Measurements from ENCODE around the gene SLC25A38. TPM values are rescaled to one million over a fixed set of nuclear protein-coding genes. Genes with fewer than 3 reads are reported as not detected.
"Not testable (repeated sequence)": the region's sequence is repeated elsewhere in the genome, so short reads cannot be mapped to it uniquely, and the experiment has no call there.

The SLC25A38 gene
- total and polyA plus RNA-seq, 8 donors, result 14.2 to 29.4 (median 24.0) TPM

DNA sequence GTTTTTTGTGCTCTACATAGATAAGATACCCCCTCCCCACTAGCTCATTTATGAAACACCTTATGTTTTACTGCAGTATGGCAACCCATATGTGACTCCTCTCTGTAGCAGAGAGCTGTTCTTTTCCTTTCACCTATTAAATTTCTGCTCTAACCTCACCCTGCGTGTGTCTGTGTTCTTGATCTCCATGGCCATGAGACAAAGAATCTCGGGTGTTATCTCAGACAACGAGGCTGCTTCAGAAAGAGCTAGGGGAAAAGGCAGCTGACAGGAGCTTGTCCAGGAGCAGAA is 35.6 kb upstream of the SLC25A38 start:
- TF ChIP-seq, protein P1, sequence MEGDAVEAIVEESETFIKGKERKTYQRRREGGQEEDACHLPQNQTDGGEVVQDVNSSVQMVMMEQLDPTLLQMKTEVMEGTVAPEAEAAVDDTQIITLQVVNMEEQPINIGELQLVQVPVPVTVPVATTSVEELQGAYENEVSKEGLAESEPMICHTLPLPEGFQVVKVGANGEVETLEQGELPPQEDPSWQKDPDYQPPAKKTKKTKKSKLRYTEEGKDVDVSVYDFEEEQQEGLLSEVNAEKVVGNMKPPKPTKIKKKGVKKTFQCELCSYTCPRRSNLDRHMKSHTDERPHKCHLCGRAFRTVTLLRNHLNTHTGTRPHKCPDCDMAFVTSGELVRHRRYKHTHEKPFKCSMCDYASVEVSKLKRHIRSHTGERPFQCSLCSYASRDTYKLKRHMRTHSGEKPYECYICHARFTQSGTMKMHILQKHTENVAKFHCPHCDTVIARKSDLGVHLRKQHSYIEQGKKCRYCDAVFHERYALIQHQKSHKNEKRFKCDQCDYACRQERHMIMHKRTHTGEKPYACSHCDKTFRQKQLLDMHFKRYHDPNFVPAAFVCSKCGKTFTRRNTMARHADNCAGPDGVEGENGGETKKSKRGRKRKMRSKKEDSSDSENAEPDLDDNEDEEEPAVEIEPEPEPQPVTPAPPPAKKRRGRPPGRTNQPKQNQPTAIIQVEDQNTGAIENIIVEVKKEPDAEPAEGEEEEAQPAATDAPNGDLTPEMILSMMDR (IDR thresholded peaks at IDR 0.05), result no peak
- H3K36me3 ChIP-seq, result no peaks in the 10 kb centered on the region
- H3K4me1 ChIP-seq, result no peaks in the 10 kb centered on the region
- intact Hi-C loops (cut with DNase I), result no loop called here
- ATAC-seq, result no peak
- no peaks in the 10 kb centered on the region for H3K9me3 ChIP-seq
- 50 to 56% methylated on average over 3 of the region's 3 CpGs for WGBS, 2 donors
- FAIRE-seq, result no peak
- H3K27ac ChIP-seq, result no peak overlapping the region
- DNase-seq, result no peak
- no peak overlapping the region for H3K4me3 ChIP-seq
- H3K27me3 ChIP-seq, result no peaks in the 10 kb centered on the region

DNA sequence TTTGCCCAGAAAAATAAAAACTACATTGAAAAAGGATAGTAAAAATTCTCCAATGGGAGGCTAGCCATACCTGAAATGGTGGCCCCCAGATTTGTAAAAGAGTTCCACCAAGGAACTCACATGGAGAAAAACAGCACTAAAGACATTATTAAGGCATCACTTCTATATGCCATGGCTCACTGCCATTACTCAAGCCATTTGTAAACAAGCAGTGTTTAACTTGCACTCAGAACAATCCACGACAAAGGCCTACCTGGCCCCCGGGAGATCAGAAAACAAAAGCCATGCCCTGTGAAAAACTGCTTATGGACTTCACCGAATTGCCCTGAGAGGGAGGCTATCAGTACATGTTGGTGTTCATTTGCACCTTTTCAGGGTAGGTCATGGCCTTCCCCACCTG is 34.1 kb upstream of the SLC25A38 start:
- Histone ChIP-seq H3K36me3 (no peaks in the 10 kb centered on the region), H3K4me1 (no peaks in the 10 kb centered on the region), H3K27ac (no peak overlapping the region), H3K4me3 (no peak overlapping the region), H3K27me3 (no peaks in the 10 kb centered on the region), H3K9me3 (no peaks in the 10 kb centered on the region)
- FAIRE-seq, result no peak
- no peak for DNase-seq
- no peak for ATAC-seq
- WGBS, 2 donors, result 21 to 26% methylated on average over 3 of the region's 3 CpGs
- intact Hi-C loops (cut with DNase I), result no loop called here
- TF ChIP-seq, protein P1 (IDR thresholded peaks at IDR 0.05), result no peak

DNA sequence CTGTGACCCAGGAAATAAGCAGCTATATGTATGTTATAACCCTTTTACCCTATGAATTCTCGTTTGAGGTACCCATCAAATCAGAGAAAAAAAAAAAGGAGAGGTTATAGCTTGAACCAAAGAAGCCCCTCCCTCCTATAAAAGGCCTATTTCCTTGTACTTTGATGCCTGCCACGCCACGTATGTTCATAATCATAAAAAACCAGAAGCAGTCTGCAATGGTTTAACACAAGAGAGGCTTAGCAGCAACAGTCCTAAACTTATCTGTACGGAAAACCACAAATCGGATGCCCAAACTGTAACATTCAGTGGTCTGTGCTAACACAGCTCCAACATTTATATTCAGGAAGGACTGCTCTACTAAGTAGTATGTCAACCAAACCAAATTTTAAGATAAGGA is 32.5 kb upstream of the SLC25A38 start:
- no peak overlapping the region for H3K4me3 ChIP-seq
- no peaks in the 10 kb centered on the region for H3K4me1 ChIP-seq
- no peak overlapping the region for H3K27ac ChIP-seq
- TF ChIP-seq, protein P1 (IDR thresholded peaks at IDR 0.05), result no peak
- FAIRE-seq, result peak; percentile 17
- no peak for DNase-seq
- intact Hi-C loops (cut with DNase I), result no loop called here
- no peaks in the 10 kb centered on the region for H3K36me3 ChIP-seq
- WGBS, 2 donors, result 85 to 91% methylated on average over 5 of the region's 5 CpGs
- no peak for ATAC-seq
- no peaks in the 10 kb centered on the region for H3K27me3 ChIP-seq
- no peaks in the 10 kb centered on the region for H3K9me3 ChIP-seq

DNA sequence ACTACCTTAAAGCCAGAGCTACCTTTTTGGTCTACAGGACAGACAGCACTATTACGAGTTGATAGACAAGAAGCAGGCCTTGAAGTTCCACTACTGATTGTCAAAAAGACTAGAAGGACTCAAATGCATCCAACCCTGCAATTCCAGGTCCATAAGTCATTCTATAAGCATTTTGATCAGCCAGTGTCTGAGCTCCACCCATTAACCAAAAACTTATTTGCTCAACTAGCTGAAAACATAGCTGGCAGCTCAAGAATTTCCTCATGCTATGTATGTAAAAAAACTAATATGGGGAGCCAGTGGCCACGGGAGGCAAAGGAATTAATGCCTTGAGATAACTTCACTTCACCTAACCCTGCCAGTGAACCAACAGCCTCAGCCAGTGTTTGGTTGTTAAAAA is 32.0 kb upstream of the SLC25A38 start:
- H3K27me3 ChIP-seq; H3K4me3 ChIP-seq; H3K4me1 ChIP-seq; H3K9me3 ChIP-seq; DNase-seq; intact Hi-C loops (cut with DNase I); FAIRE-seq; H3K36me3 ChIP-seq; H3K27ac ChIP-seq; ATAC-seq: not testable (repeated sequence)
- WGBS, 2 donors, result 83 to 87% methylated on average over 2 of the region's 2 CpGs

DNA sequence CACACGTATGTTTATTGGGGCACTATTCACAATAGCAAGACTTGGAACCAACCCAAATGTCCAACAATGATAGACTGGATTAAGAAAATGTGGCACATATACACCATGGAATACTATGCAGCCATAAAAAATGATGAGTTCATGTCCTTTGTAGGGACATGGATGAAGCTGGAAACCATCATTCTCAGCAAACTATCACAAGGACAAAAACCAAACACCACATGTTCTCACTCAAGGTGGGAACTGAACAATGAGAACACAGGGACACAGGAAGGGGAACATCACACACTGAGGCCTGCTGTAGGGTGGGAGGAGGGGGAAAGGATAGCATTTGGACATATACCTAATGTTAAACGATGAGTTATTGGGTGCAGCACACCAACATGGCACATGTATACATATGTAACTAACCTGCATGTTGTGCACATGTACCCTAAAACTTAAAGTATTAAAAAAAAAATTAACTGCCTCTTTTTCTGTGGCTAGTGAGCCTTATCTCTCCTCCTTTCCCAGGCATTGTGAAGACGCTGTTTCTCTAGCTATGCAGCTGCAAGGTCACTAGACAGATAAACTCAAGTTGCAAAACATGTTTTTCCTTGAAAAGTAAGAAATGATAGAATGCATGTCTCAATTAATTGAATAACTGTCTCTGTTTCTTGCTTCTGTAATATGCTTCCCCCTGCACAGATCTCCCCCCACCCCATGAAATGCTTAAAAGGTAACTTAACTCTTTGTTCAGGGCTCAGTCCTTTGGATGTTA is 29.8 kb upstream of the SLC25A38 start:
- H3K4me1 ChIP-seq; H3K36me3 ChIP-seq; H3K27ac ChIP-seq; H3K27me3 ChIP-seq; FAIRE-seq; DNase-seq; H3K9me3 ChIP-seq; intact Hi-C loops (cut with DNase I); H3K4me3 ChIP-seq; ATAC-seq: not testable (repeated sequence)
- WGBS, 2 donors, result 66 to 67% methylated on average over 3 of the region's 3 CpGs

DNA sequence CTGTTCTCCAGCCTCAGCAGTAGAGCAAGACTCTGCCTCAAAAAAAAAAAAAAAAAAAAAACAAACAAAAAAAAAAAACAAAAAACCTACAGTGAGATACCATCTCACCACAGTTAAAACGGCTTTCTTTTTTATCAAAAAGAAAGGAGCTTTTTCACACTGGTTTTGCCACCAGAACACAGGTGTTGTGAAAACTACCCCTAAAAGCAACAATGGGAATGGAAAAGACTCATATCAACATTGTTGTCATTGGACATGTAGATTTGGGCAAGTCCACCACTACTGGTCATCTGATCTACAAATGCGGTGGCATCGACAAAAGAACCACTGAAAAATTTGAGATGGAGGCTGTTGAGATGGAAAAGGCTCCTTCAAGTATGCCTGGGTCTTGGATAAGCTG is 24.8 kb upstream of the SLC25A38 start:
- Histone ChIP-seq H3K4me1 (no peaks in the 10 kb centered on the region), H3K4me3 (no peak overlapping the region), H3K36me3 (no peaks in the 10 kb centered on the region), H3K9me3 (no peaks in the 10 kb centered on the region), H3K27ac (no peak overlapping the region), H3K27me3 (no peaks in the 10 kb centered on the region)
- WGBS, 2 donors, result 81 to 86% methylated on average over 3 of the region's 3 CpGs
- intact Hi-C loops (cut with DNase I), result no loop called here
- TF ChIP-seq, protein P1 (IDR thresholded peaks at IDR 0.05), result no peak
- FAIRE-seq (no peak), ATAC-seq (no peak), DNase-seq (no peak)

Data from pancreas (tissue), 10 donors.